HepG2 (cell line): ENCODE measurements around the gene SETD1A. TPM values are rescaled to one million over a fixed set of nuclear protein-coding genes. Genes with fewer than 3 reads are reported as not detected.

Experiments used
- ARID2 ChIP-seq: sonication (generic); formaldehyde crosslinking; IDR thresholded peaks from 2 replicates; pipeline ENCODE4 v1.8.1; 2022; ENCODE audit warnings: mild to moderate bottlenecking, missing genetic modification reagents, borderline replicate concordance
- CHD2 ChIP-seq: IDR thresholded peaks from 2 replicates; pipeline ENCODE4 v1.6.1; 2011; ENCODE audit warnings: low read depth, low read length, improper control_type of control experiment
- HMGXB3 ChIP-seq: sonication (generic); formaldehyde crosslinking; IDR thresholded peaks from 2 replicates; pipeline ENCODE4 v1.4.0; 2020; ENCODE audit warnings: missing genetic modification reagents, borderline replicate concordance
- IRF1 ChIP-seq: sonication (generic); formaldehyde crosslinking; IDR thresholded peaks from 2 replicates; pipeline ENCODE4 v1.4.0; 2020; ENCODE audit warnings: low read depth, mild to moderate bottlenecking, missing genetic modification reagents
- NAIF1 ChIP-seq: sonication (generic); formaldehyde crosslinking; IDR thresholded peaks from 2 replicates; pipeline ENCODE4 v1.5.0; 2020; ENCODE audit warnings: mild to moderate bottlenecking, missing genetic modification reagents, borderline replicate concordance
- NFYB ChIP-seq: sonication (generic); formaldehyde crosslinking; IDR thresholded peaks from 2 replicates; pipeline ENCODE4 v1.4.0; 2020; ENCODE audit warnings: missing genetic modification reagents
- PPARG ChIP-seq: conservative IDR thresholded peaks from 2 replicates; pipeline ENCODE4 v1.6.1; 2016; ENCODE audit warnings: missing biosample characterization, missing genetic modification reagents
- RFX1 ChIP-seq: fragments of 450-650 bp; IDR thresholded peaks from 2 replicates; pipeline ENCODE4 v1.6.1; 2017
- SRY ChIP-seq: sonication (generic); formaldehyde crosslinking; IDR thresholded peaks from 2 replicates; pipeline ENCODE4 v1.8.0; 2022; ENCODE audit warnings: mild to moderate bottlenecking, missing genetic modification reagents
- THAP9 ChIP-seq: sonication (generic); formaldehyde crosslinking; IDR thresholded peaks from 2 replicates; pipeline ENCODE4; 2020; ENCODE audit warnings: missing genetic modification reagents, mild to moderate bottlenecking, borderline replicate concordance
- ZBTB8A ChIP-seq: sonication (generic); formaldehyde crosslinking; IDR thresholded peaks from 2 replicates; pipeline ENCODE4 v1.4.0; 2020; ENCODE audit warnings: mild to moderate bottlenecking, low read depth, missing genetic modification reagents, borderline replicate concordance
- ZFP36L1 ChIP-seq: sonication (generic); formaldehyde crosslinking; IDR thresholded peaks from 2 replicates; pipeline ENCODE4 v1.8.0; 2022; ENCODE audit warnings: mild to moderate bottlenecking, missing genetic modification reagents, moderate library complexity
- ZNF121 ChIP-seq: sonication (generic); formaldehyde crosslinking; IDR thresholded peaks from 2 replicates; pipeline ENCODE4 v1.5.0; 2020; ENCODE audit warnings: mild to moderate bottlenecking, missing genetic modification reagents
- ZNF282 ChIP-seq: fragments of 450-650 bp; IDR thresholded peaks from 2 replicates; pipeline ENCODE4 v1.6.1; 2018; ENCODE audit not compliant: partially characterized antibody
- ZNF317 ChIP-seq: sonication (generic); formaldehyde crosslinking; IDR thresholded peaks from 2 replicates; pipeline ENCODE4 v1.5.0; 2020; ENCODE audit warnings: mild to moderate bottlenecking, missing genetic modification reagents
- ZNF337 ChIP-seq: sonication (generic); formaldehyde crosslinking; IDR thresholded peaks from 2 replicates; pipeline ENCODE4 v1.5.1; 2020; ENCODE audit warnings: missing genetic modification reagents, low read depth, mild to moderate bottlenecking, borderline replicate concordance
- ZNF576 ChIP-seq: sonication (generic); formaldehyde crosslinking; IDR thresholded peaks from 2 replicates; pipeline ENCODE4 v1.4.0; 2020; ENCODE audit warnings: mild to moderate bottlenecking, missing genetic modification reagents
- ZNF75D ChIP-seq: sonication (generic); formaldehyde crosslinking; IDR thresholded peaks from 2 replicates; pipeline ENCODE4 v1.8.1; 2023; ENCODE audit warnings: missing genetic modification reagents, mild to moderate bottlenecking, borderline replicate concordance
- ZNF83 ChIP-seq: sonication (generic); formaldehyde crosslinking; IDR thresholded peaks from 2 replicates; pipeline ENCODE4 v1.4.0; 2020; ENCODE audit warnings: missing genetic modification reagents, mild to moderate bottlenecking, borderline replicate concordance
- polyA plus RNA-seq, 8 experiments: library from polyadenylated mRNA; depleted of rRNA in 3 of 8; stranded (reverse) in 7 of 8; unstranded in 1 of 8; fragments of >200 nt; fragmentation: Illumina TruSeq in 4 of 8; extraction: Trizol in 4 of 8; gene quantifications; 2 replicates each; pipeline versions ENCODE4 v1.2.1 to v1.2.3, GENCODE V29; 2011 to 2016; ENCODE audit warnings: low read depth in 4 of 8, missing spikeins in 1 of 8, mixed read lengths in 1 of 8; ENCODE audit not compliant: insufficient read depth in 1 of 8
- total RNA-seq, 5 experiments: library from RNA; depleted of rRNA; stranded (reverse); fragments of >200 nt; fragmentation: Illumina TruSeq; extraction: Trizol; gene quantifications; 2 replicates each; pipeline ENCODE4 v1.2.3, GENCODE V29; 2016; ENCODE audit warnings: low read depth in 1 of 5

The SETD1A gene
- total and polyA plus RNA-seq, 2 of the 13 experiments (the other 11 are each of a cell fraction or from before 2014, with no cell fraction given): 3.8 to 5.6 TPM

GRCh38 chr16:30948667-30949649 lies 8.6 kb upstream of the SETD1A start, which contains the start of gene ORAI3 (continued):
- no peak for TF ChIP-seq CHD2
- TF ChIP-seq HMGXB3 (CRISPR knock-in tag): no peak
- no peak for TF ChIP-seq ZNF75D
- no peak for TF ChIP-seq NFYB (CRISPR knock-in tag)
- TF ChIP-seq PPARG (CRISPR knock-in tag): 0 out of 2 replicates have a peak, but pooled peaks have one; percentile 14
- TF ChIP-seq SRY (CRISPR knock-in tag): no peak; the same call in 1 of the 2 replicates
- no peak for TF ChIP-seq ZNF282
- no peak for TF ChIP-seq THAP9 (CRISPR knock-in tag)
- no peak for TF ChIP-seq ZNF576
- no peak for TF ChIP-seq ZNF121 (CRISPR knock-in tag)
- TF ChIP-seq ZFP36L1 (CRISPR knock-in tag): no peak; the same call in 1 of the 2 replicates
- TF ChIP-seq RFX1: no peak
- no peak for TF ChIP-seq IRF1 (CRISPR knock-in tag)
- no peak for TF ChIP-seq NAIF1 (CRISPR knock-in tag)
- no peak; the same call in 1 of the 2 replicates for TF ChIP-seq ARID2 (CRISPR knock-in tag)
- TF ChIP-seq ZNF337 (CRISPR knock-in tag): no peak
- TF ChIP-seq ZBTB8A: no peak; the same call in 1 of the 2 replicates
- TF ChIP-seq ZNF317: no peak; the same call in none of the 2 replicates
- no peak for TF ChIP-seq ZNF83 (CRISPR knock-in tag)
